NT2/D1 (cell line): ENCODE measurements around the gene RNU2-63P.

Experiments used
- DNase-seq: peaks from one replicate; pipeline ENCODE4 v3.0.0-alpha.2; 2011; ENCODE audit warnings: low read depth, low spot score
- H3K27me3 ChIP-seq: 2 replicates; pipeline ENCODE4 v1.6.0; 2011; ENCODE audit warnings: mild to moderate bottlenecking; ENCODE audit not compliant: insufficient read length, insufficient read depth
- H3K36me3 ChIP-seq: 2 replicates; pipeline ENCODE4 v1.6.1; 2011; ENCODE audit warnings: mild to moderate bottlenecking, low read length, mixed read lengths; ENCODE audit not compliant: insufficient read depth, insufficient read length
- H3K4me1 ChIP-seq: 2 replicates; pipeline ENCODE4 v1.5.1; 2011; ENCODE audit not compliant: insufficient read depth, insufficient read length
- H3K4me3 ChIP-seq: 2 replicates; pipeline ENCODE4 v1.5.1; 2011; ENCODE audit warnings: low read depth; ENCODE audit not compliant: insufficient read length
- H3K9ac ChIP-seq: 2 replicates; pipeline ENCODE4 v1.6.0; 2011; ENCODE audit warnings: low read depth; ENCODE audit not compliant: insufficient read length
- H3K9me3 ChIP-seq: 2 replicates; pipeline ENCODE4 v1.5.1; 2011; ENCODE audit warnings: mild to moderate bottlenecking, low read length; ENCODE audit not compliant: insufficient read depth
- SUZ12 ChIP-seq: IDR thresholded peaks from 2 replicates; pipeline ENCODE4 v1.6.1; 2011; ENCODE audit not compliant: insufficient read length, insufficient read depth; ENCODE audit errors: extremely low read depth
- YY1 ChIP-seq: IDR thresholded peaks from 2 replicates; pipeline ENCODE4 v1.6.1; 2011; ENCODE audit not compliant: insufficient read length, insufficient read depth
- ZNF274 ChIP-seq: IDR thresholded peaks from 2 replicates; pipeline ENCODE4 v1.6.1; 2011; ENCODE audit warnings: mild to moderate bottlenecking, low read depth, low read length

The RNU2-63P gene

GRCh38 chr2:88016086-88016959 is at the start of gene RNU2-63P:
TSS of gene RNU2-63P (minus strand) at chr2:88016547.
- H3K36me3 ChIP-seq = no peaks in the 10 kb centered on the region
- H3K4me3 ChIP-seq = peak within 1 kb of the TSS; percentile 47
- TF ChIP-seq SUZ12 = no peak
- no peak for TF ChIP-seq YY1
- no peak for TF ChIP-seq ZNF274
- peak within 1 kb of the TSS; percentile 80 for H3K9ac ChIP-seq
- H3K4me1 ChIP-seq = no peaks in the 10 kb centered on the region
- peak; percentile 70 for DNase-seq
- no peaks in the 10 kb centered on the region for H3K27me3 ChIP-seq
- H3K9me3 ChIP-seq = peaks cover 8% of the 10 kb centered on the region; the same call in 1 of the 2 replicates

- H3K4me1 ChIP-seq = no peaks in the 10 kb centered on the region
- TF ChIP-seq ZNF274 (no peak), YY1 (no peak), SUZ12 (no peak)
- H3K4me3 ChIP-seq = no peak overlapping the region
- no peaks in the 10 kb centered on the region for H3K9me3 ChIP-seq
- no peak overlapping the region for H3K9ac ChIP-seq
- H3K36me3 ChIP-seq = no peaks in the 10 kb centered on the region
- no peaks in the 10 kb centered on the region for H3K27me3 ChIP-seq
- DNase-seq = no peak
These were observed 44.9 kb upstream of the RNU2-63P start for GRCh38 chr2:88061295-88061694.

GRCh38 chr2:88060907-88061275 is 44.5 kb upstream of the RNU2-63P start:
- H3K9me3 ChIP-seq = no peaks in the 10 kb centered on the region
- H3K9ac ChIP-seq = no peak overlapping the region
- H3K36me3 ChIP-seq = no peaks in the 10 kb centered on the region
- DNase-seq = no peak
- H3K4me3 ChIP-seq = no peak overlapping the region
- H3K27me3 ChIP-seq = no peaks in the 10 kb centered on the region
- H3K4me1 ChIP-seq = no peaks in the 10 kb centered on the region
- no peak for TF ChIP-seq ZNF274
- TF ChIP-seq YY1 = no peak
- no peak for TF ChIP-seq SUZ12

- no peak overlapping the region for H3K9ac ChIP-seq
- no peaks in the 10 kb centered on the region for H3K4me1 ChIP-seq
- no peak overlapping the region for H3K4me3 ChIP-seq
- no peak for TF ChIP-seq ZNF274
- no peak for TF ChIP-seq YY1
- TF ChIP-seq SUZ12 = no peak
- no peaks in the 10 kb centered on the region for H3K9me3 ChIP-seq
- H3K27me3 ChIP-seq = no peaks in the 10 kb centered on the region
- DNase-seq = no peak
- H3K36me3 ChIP-seq = no peaks in the 10 kb centered on the region
These were observed 43.9 kb upstream of the RNU2-63P start for GRCh38 chr2:88059979-88060906.

- H3K27me3 ChIP-seq = no peaks in the 10 kb centered on the region
- TF ChIP-seq YY1 (no peak), ZNF274 (no peak)
- no peak for DNase-seq
- no peaks in the 10 kb centered on the region for H3K4me1 ChIP-seq
- H3K36me3 ChIP-seq = peaks cover 13% of the 10 kb centered on the region
- no peak overlapping the region for H3K4me3 ChIP-seq
- H3K9ac ChIP-seq = no peak overlapping the region
- no peaks in the 10 kb centered on the region for H3K9me3 ChIP-seq
These were observed 41.8 kb upstream of the RNU2-63P start for GRCh38 chr2:88058191-88058590.

- TF ChIP-seq ZNF274 (no peak), SUZ12 (no peak), YY1 (no peak)
- no peak for DNase-seq
- H3K9ac ChIP-seq = no peak overlapping the region
- no peak overlapping the region for H3K4me3 ChIP-seq
- no peaks in the 10 kb centered on the region for H3K27me3 ChIP-seq
- H3K36me3 ChIP-seq = peaks cover 20% of the 10 kb centered on the region
- no peaks in the 10 kb centered on the region for H3K9me3 ChIP-seq
- H3K4me1 ChIP-seq = no peaks in the 10 kb centered on the region
These were observed 41.1 kb upstream of the RNU2-63P start for GRCh38 chr2:88057437-88057844.
